Activated CD4-positive, alpha-beta T cell treated with anti-CD3 and anti-CD28 coated beads, Interleukin-2, amount 50 U/mL, for 48 hours (primary cell): ENCODE measurements around the gene LAMB3.
A peak's percentile ranks its signal among the peaks of the same experiment; 100 is the strongest.

Source experiments
- DNase-seq, 2 experiments: peaks; one replicate each; pipeline ENCODE4 v3.0.0-alpha.2; 2020

Gene LAMB3

DNA sequence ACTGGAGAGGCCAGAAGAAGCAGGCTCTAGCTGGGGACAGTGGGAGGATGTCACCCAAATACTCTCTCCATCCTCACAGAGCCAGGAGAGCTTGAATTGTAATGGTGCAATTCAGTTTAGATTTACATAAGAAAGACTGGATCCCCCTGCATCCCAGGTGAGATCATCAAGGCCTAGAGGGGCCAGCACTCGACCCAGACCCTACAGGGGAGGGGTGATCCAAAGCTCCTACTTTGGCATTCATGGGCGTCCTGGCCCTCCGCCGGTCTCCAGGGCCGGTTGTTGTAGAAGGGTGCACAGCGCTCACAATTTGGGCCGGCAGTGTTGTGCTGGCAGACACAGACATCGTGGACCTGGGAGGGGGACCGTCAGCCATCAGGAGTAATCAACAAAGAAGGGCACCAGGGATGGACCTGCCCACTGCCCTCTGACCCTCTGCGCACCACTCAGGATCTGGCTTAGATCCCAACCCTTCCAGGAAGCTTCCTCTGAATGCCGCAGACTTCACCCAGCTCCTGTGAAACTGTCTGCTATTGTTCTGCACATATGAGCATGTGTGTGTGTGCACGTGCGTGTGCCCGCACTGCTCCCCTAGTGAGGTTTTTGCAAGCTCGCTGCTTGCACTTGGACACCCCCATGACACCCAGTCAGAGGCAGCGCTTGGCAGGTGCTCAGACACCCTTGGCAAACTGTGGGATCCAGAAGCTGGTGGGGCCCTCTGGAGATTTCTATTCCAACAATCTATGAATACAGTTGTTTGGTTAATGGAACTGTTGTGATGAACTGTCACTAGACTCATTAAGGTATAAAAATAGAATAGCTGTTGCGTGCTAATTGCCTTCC lies 21.6 kb downstream of the LAMB3 start:
- DNase-seq: no peak

DNA sequence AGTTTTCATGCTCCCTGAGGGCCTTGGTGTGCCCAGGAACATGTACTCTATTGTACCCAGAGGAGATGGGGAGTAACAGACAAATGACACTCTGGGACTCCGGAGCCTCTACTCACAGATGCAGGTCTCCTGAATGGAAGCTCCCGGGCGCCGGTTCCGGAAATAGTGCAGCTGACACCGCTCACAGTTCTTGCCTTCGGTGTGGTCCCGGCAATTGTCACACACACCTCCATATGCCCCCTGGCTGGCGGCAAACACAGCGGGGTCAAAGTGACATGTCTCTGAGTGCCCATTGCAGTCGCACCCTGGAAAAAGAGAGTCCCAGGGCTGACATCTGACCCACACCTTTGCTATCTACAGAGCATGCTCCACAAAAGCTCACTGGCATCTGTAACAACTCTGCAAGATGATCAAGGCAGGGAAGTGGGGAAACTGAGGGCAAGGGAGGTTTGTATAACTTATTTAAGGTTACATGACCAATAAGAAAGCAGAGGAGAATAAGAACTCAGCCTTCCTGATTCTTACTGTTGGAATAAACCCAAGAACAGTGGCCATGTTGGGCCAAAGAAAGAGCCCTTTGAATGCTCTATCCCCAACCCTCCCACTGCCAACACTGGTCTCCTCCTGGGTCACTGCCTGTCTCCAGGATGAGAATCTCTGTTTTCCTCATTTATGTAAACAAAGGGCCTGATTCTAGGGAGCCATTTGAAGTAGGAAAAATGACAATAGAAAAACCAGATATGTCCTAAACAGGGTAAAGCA lies 22.4 kb downstream of the LAMB3 start:
- DNase-seq: no peak

DNA sequence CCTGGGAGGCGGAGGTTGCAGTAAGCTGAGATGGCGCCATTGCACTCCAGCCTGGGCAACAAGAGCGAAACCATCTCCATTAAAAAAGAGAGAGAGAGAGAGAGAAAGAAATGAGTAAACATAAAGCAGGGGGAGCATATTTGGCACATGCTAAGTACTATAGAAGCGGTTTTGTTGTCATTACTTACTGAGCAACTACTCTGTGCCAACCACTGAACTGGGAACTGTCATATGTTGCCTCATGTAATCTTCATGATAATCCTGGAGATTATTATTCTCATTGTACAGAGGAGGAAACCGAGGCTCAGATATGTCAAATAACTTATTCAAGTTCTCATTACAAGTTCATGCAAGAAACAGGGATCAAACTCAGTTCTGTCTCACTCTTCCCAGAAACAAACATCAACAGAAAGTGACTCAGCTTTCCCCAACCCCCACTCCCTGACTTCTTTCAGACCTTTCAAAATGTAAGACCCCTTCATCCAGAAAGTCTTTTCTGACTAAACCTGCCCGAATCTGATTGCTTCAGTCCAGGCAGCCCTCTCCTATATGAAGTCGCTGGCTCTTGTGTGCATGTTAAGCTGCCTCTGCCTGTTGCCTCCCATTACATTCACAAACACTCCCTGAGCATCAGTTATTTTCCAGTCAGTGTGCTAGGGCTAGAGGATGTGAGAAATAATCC lies 23.5 kb downstream of the LAMB3 start:
- DNase-seq: no peak

DNA sequence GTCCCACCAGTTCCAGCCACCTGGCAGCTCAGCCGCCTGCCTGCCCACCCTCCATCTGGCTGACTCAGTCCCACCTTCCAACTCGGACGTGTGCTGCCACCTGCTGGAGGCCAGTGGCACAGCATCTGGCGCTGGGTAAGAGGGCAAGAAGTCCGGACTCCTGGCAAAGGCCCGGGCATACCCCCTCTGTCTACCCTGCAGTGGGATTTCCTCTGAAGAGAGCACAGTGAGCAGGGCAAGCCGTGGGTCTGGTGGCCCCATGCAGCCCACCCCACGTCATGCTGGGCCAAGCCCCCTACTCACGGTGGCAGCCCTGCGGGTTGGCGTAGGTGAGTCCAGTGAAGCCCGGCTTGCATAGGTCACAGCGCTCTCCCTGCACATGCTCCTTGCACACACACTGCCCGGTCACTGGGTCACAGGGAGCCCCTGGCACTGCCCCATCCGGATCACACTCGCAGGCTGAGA lies 24.5 kb downstream of the LAMB3 start:
- DNase-seq: peak; percentile 89

DNA sequence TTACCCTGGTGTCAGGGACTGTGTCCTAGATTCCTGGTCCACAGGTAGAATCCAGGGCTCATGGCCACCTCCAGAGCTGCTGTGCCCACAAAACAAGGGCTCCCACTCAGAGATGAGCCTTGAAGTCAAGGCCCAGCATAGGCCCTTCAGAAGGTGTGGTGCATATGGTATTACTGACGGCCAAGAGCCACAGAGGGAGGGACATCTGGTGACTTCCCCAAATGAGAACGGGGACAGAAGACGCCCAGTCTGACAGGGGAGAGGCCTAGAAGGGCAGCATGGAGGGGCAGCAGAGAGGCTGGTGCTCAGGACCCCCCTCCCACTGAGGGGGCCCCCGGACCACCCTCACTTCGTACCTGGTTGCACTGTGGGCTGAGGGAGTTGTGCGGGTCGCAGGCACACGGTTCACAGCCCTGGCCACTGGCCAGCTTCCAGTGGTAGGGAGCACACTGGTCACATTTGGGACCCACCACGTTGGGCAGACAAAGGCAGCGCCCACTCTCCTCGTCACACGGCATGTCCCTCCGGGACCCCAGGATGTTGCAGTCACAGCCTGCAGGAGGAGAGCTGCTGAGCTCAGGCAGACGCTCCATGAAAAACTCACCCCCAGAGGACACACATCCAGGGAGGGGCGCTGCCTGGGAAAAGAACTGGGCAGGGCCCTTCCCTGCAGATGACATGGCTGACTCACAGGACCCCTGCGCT lies 25.0 kb downstream of the LAMB3 start:
- no peak for DNase-seq

DNA sequence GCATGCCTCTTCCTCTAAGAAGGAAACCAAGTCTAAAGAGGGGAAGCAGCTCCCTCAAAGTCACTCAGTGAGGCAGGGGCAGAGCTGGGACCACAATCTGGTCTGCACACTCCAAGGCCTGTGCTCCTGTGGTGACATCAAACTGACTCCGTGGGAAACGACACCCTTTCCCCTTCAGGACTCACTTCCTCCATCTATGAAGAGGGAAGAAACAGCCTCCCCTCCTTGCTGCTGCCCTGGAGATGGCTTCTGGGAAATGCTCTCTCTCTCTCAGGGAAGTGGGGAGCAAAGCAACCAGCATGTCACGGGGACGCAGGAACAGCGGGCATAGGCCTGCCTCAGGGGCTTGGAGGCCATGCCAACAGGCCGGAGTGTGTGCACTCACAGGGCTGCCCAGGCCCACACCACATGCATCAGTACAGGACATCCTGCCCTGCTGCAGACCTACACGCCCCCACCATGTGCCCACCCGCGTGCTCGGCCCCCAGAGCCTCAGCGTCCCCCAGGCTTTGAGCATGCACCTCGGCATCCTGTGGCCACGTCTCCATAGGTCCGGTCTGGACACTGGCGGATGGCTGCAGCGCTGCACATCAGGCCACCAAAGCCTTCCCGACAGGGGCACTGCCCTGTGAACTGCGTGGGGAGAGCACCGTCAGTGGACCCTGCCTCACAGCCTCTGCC lies 25.7 kb downstream of the LAMB3 start:
- no peak for DNase-seq

DNA sequence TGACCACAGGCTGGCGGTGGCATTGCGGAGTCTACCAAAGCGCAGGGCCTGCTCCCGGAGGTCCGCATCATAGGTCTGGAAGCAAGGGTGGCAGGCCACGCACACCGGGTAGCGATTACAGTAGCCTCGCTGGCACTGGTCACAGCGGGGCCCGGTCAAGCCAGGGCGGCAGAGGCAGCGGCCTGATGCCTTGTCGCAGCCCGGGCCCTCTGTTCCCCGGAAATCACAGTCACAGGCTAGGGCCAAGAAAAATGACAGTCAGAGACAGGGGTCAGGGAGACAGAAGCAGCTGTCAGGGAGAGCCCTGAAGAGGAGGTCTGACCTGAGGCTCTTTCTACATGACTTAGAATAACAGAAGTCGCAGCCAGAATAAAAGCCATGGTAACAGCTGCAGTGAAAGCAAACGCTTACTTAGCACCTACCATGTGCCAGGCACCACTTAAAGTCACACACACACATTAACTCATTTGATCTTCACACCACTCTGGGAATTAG lies 26.4 kb downstream of the LAMB3 start:
- DNase-seq: no peak

DNA sequence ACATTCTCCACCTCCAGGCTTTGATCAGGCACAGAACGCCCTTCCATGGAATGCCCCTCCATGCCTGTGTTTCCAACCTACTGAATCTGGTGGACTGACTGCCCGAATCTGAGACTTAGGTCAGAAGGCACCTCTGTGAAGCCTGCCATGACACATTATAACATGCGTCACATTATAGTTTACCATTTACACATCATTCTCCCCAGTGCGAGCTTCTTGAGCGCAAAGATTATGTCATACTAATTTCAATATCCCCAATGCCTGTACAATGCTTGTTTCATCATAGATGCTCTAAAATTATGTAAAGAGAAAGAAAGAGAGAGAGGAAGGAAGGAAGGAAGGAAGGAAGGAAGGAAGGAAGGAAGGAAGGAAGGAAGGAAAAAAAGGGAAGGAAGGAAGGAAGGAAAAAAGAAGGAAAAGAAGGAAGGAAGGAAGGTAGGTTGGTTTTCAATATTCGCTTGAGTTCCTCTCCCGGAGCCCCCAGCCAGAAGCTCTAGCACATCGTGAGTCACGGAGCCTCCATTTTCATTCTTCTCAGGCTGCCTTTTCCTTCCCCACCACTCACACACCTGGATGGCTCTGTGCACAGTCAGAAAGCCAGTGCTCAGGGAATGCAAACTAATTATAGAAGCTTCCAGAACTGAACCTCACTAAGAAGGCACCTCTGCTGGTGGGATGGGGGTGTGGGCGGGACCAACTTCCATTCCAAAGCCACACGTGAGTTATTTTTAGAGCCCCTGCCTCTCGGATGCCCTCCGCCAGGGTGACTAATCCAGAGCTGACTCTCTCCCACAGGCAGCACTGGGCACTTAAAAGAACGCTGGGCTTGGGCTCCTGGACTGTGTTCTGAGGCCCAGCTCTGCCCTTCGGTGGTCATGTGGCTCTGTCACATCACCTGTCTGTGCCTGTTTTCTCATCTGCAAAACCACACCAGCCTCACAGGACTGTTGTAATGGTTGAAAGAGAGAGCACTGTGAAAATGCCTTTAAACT lies 27.4 kb downstream of the LAMB3 start:
- DNase-seq: no peak

DNA sequence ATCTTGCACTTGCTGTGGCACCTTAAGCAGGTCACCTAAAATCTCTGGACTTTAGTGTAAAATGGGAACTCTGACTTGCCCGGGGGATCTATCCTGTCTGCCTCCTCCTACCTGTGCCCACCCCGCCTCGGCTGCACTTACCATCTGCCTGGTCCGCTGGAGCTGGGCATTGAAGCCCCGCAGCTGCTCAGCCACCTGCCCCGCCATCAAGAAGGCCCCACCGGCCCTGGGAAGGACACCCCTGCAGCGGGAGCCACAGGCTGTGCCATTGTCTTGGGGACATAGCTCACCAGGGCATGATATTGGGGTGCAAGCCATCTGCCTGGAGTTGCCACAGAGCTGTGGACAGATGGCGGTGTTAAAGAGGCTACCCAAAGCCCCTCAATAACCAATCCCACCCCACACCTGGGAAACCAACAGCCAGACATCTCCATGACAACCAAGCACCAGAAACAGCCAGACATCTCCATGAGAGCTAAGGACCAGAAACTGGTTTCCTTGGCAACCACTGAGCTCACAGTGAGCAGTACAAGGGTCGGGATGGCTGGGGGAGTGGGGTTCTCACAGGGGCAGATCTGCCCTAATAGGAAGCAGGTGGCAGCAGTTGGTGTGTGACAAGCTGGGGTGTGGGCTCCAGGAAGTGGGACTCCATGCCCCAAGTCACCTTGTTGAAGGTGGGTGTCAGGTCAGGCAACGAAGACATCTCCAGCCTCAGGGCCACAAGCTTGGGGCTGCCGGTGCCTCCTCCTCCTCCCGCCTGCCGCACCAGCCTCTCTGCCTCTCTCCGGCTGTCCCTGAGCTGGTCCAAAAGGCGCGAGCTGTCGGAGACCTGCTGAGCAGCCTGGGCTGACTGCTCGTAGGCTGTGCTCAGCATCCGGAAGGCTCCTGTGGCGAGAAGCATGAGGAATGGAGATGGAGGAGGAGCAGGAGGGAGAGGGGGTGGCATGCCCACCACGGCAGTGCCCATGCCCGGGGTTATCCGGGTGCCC lies 29.1 kb downstream of the LAMB3 start:
- no peak for DNase-seq

DNA sequence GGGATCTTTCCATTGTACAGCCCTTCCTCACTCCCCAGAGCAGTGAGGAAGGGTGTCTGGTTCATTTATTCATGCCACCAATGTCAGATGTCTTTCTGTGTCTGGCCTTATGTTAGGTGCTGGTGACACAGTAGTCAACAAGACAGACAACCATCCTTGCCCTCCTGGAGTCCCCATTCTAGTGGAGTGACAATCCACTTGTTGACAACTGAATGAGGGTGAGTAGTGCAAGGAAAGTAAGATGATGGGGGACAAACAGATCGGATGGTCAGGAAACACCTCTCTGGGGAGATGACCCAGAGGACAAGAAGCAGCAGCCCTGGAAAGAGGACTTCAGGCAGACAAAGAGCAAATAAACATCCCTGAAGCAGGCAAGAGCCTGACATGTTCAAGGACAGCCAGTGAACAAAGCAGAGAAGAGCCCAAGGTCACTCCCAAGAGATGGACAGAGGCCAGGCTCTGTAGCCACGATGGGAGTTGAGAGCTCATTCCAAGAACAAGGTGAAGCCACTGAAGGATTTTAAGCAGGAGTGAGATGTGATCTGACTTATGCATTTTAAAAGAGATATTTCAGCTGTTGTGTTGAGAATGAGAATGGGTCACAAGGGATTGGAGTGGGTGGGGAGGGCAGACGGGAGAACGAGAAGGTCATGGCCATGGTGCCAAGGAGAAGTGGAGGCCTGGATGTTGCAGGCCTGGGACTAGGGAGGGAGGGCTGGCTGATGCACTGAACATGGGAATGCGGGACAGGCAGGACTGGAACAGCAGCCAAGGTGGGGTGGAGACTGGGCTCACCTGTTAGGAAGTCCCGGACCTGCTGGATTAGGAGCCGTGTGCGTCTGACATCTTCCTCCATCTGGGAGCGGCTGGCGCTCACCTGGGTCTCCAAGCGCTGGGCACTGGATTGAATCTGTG lies 30.2 kb downstream of the LAMB3 start:
- no peak for DNase-seq

DNA sequence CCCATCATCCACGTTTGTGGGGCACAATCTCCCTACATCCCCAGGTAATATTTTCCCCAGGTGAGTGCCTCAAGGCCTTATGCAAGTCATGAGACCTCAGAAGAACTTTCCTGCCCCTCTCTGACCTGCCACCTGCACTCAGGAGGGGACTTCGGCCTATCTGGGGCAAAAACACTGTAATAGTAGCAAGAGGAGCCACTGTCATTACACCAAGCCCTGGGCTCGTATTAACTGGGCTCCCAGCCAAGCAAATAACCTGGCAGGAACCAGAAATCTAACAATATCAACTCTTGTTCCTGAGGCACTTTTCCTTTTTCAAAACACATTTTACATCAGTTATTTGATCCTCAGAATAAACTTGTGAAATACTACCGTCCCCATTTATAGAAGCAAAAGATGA lies 30.9 kb downstream of the LAMB3 start:
- DNase-seq: no peak

DNA sequence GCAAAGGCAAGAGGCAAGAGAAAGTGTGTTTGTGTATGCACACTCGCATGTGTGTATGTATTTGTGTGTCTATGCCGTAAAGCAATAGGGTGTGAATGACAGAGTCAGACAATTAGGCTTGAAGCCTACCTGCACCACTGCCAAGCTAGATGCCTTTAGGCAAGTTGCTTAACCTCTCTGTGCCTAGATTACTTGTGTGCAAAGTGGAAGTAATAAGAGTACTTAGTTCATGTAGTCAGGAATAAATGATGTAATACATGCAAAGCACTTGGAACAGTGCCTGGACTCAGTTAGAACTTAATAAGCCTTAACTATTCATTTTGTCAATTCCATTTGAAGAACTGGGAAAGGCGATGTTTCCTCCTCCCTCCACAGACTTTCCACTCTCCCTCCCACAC lies 31.7 kb downstream of the LAMB3 start:
- no peak for DNase-seq

DNA sequence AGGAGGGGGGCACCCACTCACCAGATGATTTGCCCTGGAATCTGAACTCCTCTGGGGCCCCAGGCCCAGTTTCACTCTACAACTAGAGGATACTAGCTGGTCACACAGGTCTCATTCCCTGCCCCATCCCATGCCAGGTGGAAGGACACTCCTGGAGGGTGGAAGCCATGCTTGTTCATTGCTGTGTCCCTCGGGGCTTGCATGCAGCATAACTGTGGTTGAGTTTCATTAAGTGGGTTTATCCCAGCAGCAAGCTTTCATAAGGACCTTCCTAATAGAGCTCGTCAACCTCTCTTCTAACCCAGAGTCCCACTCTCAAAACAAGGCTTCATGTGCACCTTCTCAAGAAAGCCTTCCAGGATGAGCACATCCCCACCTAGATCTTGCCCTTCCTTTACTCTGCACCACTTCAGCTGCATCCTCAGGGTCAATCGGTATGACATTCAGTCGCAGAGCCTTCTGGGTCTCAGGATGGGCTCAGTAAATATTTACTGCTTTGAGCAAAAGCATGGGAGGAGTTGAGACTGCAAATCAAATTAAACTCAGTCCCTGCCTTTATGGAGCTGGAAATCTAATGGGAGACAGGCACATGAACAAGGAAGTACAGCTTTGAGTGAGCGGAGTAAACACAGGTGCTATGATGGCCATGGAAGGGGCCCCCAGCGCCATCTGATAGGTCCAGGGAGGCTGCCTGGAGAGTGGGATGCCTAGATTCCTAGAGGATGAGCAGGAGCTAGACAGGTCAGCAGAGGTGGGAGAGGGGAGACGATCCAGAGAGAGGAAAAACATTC lies 32.3 kb downstream of the LAMB3 start:
- no peak for DNase-seq

DNA sequence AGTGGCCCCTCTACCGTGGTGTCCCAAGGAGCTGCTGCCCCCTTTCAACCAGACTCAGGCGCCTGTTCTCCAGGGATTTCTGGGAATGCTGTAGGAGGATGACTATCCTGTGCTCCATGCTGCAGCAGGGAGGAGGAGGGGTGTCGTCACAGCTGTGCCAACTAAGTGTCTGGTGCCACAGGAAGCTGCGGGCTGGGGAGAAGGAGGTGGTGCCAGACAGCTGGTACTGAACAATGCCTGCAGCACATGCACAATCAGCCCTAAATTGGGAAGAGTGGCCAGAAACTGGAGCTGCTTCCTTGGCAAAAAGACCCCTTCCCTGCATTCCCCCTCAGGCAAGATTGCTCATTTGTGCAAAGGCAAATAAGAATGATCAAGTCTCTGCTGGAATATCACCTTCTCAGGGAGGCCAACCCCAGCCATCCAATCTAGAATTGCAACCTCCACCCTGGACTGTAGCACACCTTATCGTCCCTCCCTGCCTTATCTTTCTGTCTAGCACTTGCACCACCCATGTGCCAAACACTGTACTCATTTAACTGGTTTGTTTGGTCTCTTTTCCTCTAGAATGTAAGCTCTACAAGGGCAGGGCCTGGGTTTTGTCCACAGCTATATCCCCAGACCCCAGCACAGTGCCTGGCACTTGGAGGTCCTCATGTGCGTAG lies 33.3 kb downstream of the LAMB3 start:
- DNase-seq: no peak

DNA sequence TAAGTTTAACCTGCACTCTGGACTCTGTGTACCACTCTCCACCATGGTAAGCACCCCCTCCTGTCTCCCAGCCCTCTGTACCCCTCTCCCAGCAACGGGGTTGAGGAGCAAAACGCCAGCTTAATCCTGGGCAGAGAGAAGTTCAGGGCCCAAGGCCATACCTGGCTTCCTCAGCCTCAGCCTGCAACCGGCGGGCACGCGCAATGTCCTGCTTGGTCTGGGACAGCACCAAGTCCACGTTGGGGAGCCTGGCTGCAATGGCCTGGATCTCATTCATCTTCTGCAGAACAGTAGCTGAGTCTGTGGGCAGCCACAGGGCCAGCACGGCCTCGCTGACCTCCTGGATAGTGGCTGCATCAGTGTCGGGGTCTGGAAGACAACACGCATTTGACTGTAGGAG lies 33.9 kb downstream of the LAMB3 start:
- no peak for DNase-seq

DNA sequence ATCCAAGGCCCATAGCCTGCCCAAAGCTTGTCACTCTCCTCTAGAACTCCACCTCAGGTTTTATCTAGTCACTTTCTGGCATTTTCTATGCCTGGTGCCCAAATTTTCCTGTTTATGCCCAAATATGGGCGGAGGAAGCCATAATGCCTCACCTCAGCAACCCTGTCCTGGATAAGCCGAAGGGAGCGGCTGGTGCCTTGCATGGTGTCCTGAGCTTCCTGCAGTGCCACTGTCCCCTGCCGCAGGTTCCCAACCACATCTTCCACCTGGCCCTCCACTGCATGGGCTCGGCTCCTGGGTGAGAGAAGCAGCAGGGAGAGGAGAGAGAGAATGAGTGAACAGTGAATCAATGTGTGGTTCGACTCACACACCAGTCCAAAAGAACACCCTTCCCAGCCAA lies 34.5 kb downstream of the LAMB3 start:
- no peak for DNase-seq

DNA sequence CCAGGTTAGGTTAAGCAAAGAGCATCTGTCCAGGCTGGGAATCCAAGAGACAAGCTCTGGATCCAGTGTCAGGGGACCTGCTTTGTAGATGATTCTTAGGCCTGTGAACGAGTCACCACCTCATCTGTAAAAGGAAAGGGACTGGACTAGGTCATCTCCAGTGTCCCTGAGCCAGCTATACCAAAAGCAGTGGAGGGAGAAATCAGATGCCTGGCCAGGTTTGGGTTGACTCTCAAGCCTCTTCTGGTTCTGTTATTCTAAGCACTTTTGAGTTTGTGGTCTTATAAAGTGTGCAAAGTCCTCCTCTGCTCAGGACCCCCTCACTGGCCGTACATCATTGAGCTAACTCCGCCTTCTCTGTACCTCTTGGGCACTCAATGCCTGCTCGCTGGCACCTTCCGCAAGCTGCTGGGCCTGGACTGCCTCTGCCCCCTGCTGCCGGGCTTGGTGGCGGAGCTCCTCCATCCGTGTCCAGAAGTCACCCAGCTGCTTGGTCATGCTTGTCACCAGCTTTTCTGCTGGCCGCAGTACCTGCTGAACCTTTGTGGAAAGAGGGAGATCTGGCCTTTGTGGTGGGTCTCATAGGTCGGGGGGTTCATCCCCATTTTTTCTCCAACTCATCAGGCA lies 35.1 kb downstream of the LAMB3 start:
- no peak for DNase-seq
